ENCODE measurements around the gene ASB5.
A peak's percentile ranks its signal among the peaks of the same experiment; 100 is the strongest.
"Not testable (repeated sequence)": the region's sequence is repeated elsewhere in the genome, so short reads cannot be mapped to it uniquely, and the experiment has no call there.

The ASB5 gene

GRCh38 chr4:176212351-176212750, 56.7 kb downstream of the ASB5 start:
- not testable (repeated sequence) for DNase-seq

- no peak for DNase-seq
Measured at GRCh38 chr4:176210579-176211296, 58.3 kb downstream of the ASB5 start.

- no peak for DNase-seq
Measured at GRCh38 chr4:176210101-176210500, 58.9 kb downstream of the ASB5 start.

- no peak for DNase-seq
Measured at GRCh38 chr4:176209535-176209934, 59.5 kb downstream of the ASB5 start.

- DNase-seq: no peak
Measured at GRCh38 chr4:176207839-176208238, 61.2 kb downstream of the ASB5 start.

GRCh38 chr4:176205299-176205698, 63.7 kb downstream of the ASB5 start:
- no peak for DNase-seq

- DNase-seq: peak; percentile 19
Measured at GRCh38 chr4:176198316-176198903, 70.6 kb downstream of the ASB5 start.

- peak; percentile 89 for DNase-seq
Measured at GRCh38 chr4:176195184-176195978, 73.6 kb downstream of the ASB5 start, which contains the start of gene SPATA4. Gene SPATA4 (minus strand): TSS chr4:176195585. CDS start chr4:176195562, 23 bp downstream.

- no peak for DNase-seq
Measured at GRCh38 chr4:176193938-176194337, 75.1 kb downstream of the ASB5 start.

GRCh38 chr4:176193126-176193525, 75.9 kb downstream of the ASB5 start:
- DNase-seq: no peak

- peak; percentile 85 for DNase-seq
Measured at GRCh38 chr4:176191974-176192373, 77.0 kb downstream of the ASB5 start.

- no peak for DNase-seq
Measured at GRCh38 chr4:176189891-176190795, 78.9 kb downstream of the ASB5 start.

GRCh38 chr4:176188654-176189053, 80.4 kb downstream of the ASB5 start:
- no peak for DNase-seq

GRCh38 chr4:176187624-176188023, 81.4 kb downstream of the ASB5 start:
- DNase-seq: no peak

GRCh38 chr4:176186671-176187395, 82.2 kb downstream of the ASB5 start:
- no peak for DNase-seq

- no peak for DNase-seq
Measured at GRCh38 chr4:176186067-176186466, 83.0 kb downstream of the ASB5 start.

- DNase-seq: no peak
Measured at GRCh38 chr4:176185051-176185450, 84.0 kb downstream of the ASB5 start.

Data from NCI-H345 (cell line).